CD8-positive, alpha-beta memory T cell (primary cell): ENCODE data around the gene GBP1. TPM values are rescaled to one million over a fixed set of nuclear protein-coding genes. Genes with fewer than 3 reads are reported as not detected.
"Not testable (repeated sequence)": the region's sequence is repeated elsewhere in the genome, so short reads cannot be mapped to it uniquely, and the experiment has no call there.

ENCODE experiments used
- CTCF ChIA-PET: fragments of 350-600 bp; sonication (Branson Sonifier 250); formaldehyde crosslinking; loops from one replicate; lab custom pipeline; 2021; ENCODE audit warnings: antibody characterized with exemption; lab: Charles Lee
- POLR2A ChIA-PET: fragments of 350-600 bp; sonication (Branson Sonifier 250); formaldehyde crosslinking; loops from one replicate; lab custom pipeline; 2021; ENCODE audit warnings: antibody characterized with exemption; lab: Charles Lee
- DNase-seq, 5 donors: peaks; one replicate each; pipeline versions ENCODE4 v3.0.0 to v3.0.0-alpha.2; 2020 to 2022; ENCODE audit warnings: mixed read lengths in 1 of 5
- H3K27ac ChIP-seq: one replicate; pipeline ENCODE4 v1.7.0; 2013; ENCODE audit warnings: low read depth, mild to moderate bottlenecking, low read length, moderate library complexity
- H3K27me3 ChIP-seq: 2 replicates; pipeline ENCODE4 v1.7.0; 2013; ENCODE audit warnings: low read length, mild to moderate bottlenecking; ENCODE audit not compliant: insufficient read depth, poor library complexity, severe bottlenecking
- H3K36me3 ChIP-seq: 2 replicates; pipeline ENCODE4 v1.7.0; 2013; ENCODE audit warnings: mild to moderate bottlenecking, low read length, moderate library complexity; ENCODE audit not compliant: insufficient read depth
- H3K4me1 ChIP-seq: 2 replicates; pipeline ENCODE4 v1.7.0; 2013; ENCODE audit warnings: mild to moderate bottlenecking, low read length, moderate library complexity; ENCODE audit not compliant: insufficient read depth
- H3K4me3 ChIP-seq: 2 replicates; pipeline ENCODE4 v1.7.0; 2013; ENCODE audit warnings: mild to moderate bottlenecking, low read length
- H3K9me3 ChIP-seq: 2 replicates; pipeline ENCODE4 v1.7.0; 2013; ENCODE audit warnings: mild to moderate bottlenecking, low read length
- H3K27ac Mint-ChIP-seq, 8 donors: one replicate each; pipeline ENCODE4 v1.8.0; 2020 to 2021; ENCODE audit warnings: mixed read lengths in 8 of 8, mild to moderate bottlenecking in 6 of 8, inconsistent platforms in 3 of 8, moderate library complexity in 3 of 8
- H3K27me3 Mint-ChIP-seq, 2 donors: one replicate each; pipeline ENCODE4 v1.8.0; 2020 to 2021; ENCODE audit warnings: mixed read lengths in 2 of 2, mild to moderate bottlenecking in 1 of 2, moderate library complexity in 1 of 2
- H3K36me3 Mint-ChIP-seq, 3 donors: one replicate each; pipeline ENCODE4 v1.8.0; 2020 to 2021; ENCODE audit warnings: mixed read lengths in 3 of 3, inconsistent platforms in 1 of 3, mild to moderate bottlenecking in 1 of 3
- H3K4me1 Mint-ChIP-seq, 3 donors: one replicate each; pipeline ENCODE4 v1.8.0; 2020 to 2021; ENCODE audit warnings: mixed read lengths in 3 of 3, inconsistent platforms in 1 of 3, mild to moderate bottlenecking in 1 of 3
- H3K4me3 Mint-ChIP-seq, 7 donors: one replicate each; pipeline ENCODE4 v1.8.0; 2020 to 2021; ENCODE audit warnings: mixed read lengths in 7 of 7, mild to moderate bottlenecking in 6 of 7, moderate library complexity in 4 of 7, inconsistent platforms in 2 of 7
- H3K9me3 Mint-ChIP-seq, 5 donors: one replicate each; pipeline ENCODE4 v1.8.0; 2020 to 2022; ENCODE audit warnings: mixed read lengths in 5 of 5, mild to moderate bottlenecking in 3 of 5, moderate library complexity in 2 of 5, inconsistent platforms in 1 of 5
- polyA plus RNA-seq: library from polyadenylated mRNA; unstranded; fragments of 300-500 nt; fragmentation: Illumina TruSeq; gene quantifications from one replicate; pipeline ENCODE4 v1.2.3, GENCODE V29; 2021
- total RNA-seq, 2 experiments: library from RNA; stranded (reverse); gene quantifications; one replicate each; pipeline ENCODE4 v1.2.3, GENCODE V29; 2021

GBP1 gene
- total and polyA plus RNA-seq, 3 experiments from 2014 or later: 52.1 to 77.4 (median 53.0) TPM

DNA sequence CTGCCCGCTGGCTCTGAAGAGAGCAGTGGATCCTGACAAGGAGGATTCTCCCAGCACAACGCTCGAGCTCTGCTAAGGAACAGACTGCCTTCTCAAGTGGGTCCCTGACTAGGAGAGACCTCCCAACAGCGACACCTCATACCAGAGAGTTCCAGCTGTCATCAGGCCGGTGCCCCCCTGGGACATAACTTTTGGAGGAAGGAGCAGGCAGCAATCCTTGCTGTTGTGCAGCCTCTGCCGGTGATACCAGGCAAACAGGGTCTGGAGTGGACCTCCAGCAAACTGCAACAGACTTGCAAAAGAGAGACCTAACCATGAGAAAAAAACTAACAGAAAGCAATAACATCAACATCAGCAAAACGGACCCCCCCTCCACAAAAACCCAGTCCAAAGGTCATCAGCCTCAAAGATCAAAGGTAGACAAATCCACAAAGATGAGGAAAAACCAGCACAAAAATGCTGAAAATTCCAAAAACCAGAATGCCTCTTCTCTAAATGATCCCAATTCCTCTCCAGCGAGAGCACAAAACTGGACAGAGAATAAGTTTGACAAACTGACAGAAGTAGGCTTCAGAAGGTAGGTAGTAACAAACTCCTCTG, 7.6 kb upstream of the GBP1 start:
- H3K27ac Mint-ChIP-seq, H3K36me3 ChIP-seq, H3K9me3 ChIP-seq, H3K27me3 Mint-ChIP-seq, H3K4me3 ChIP-seq, H3K4me3 Mint-ChIP-seq, H3K27me3 ChIP-seq, POLR2A ChIA-PET, DNase-seq, H3K27ac ChIP-seq: not testable (repeated sequence)
- H3K9me3 Mint-ChIP-seq: peaks cover 8 to 17% (median 14%) of the 10 kb centered on the region in 5 donors
- H3K4me1 ChIP-seq: peaks cover 11% of the 10 kb centered on the region
- peaks cover 3 to 44% (median 9%) of the 10 kb centered on the region in 3 donors for H3K36me3 Mint-ChIP-seq
- H3K4me1 Mint-ChIP-seq: peaks cover 20 to 33% (median 23%) of the 10 kb centered on the region in 3 donors
- CTCF ChIA-PET: interaction anchor here (0.8 to 1.5 kb wide), 2 partner anchors 9 to 75 kb away, joined by 3 read pairs; no protein-coding TSS in a partner anchor

DNA sequence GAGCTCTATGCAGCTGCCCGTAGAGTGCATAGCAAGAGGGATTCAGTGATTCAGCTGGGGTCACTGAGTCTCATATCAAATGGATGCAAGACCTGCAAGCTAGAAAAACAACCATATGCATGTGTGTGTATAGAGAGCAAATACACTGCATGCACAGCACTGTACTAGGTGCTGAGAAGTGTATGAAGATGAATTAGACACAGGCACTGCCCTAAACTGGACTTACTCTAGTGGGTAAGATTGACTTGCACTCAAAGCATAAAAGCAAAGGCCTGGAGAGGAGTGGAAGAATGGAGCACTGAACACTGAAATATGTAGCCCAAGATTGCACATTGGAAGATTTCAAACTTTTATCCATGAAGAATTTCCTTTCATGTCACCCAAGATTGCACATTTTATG, 5.5 kb upstream of the GBP1 start:
- Mint-ChIP-seq H3K4me1 (peaks cover 23 to 38% (median 23%) of the 10 kb centered on the region in 3 donors), H3K27me3 (no peaks in the 10 kb centered on the region), H3K36me3 (peaks cover 3 to 30% (median 9%) of the 10 kb centered on the region in 3 donors), H3K9me3 (peaks cover 8 to 17% (median 14%) of the 10 kb centered on the region in 5 donors), H3K27ac (peak overlapping the region in 7 of 8 donors; percentile 54 to 96 (median 93)), H3K4me3 (peak overlapping the region; percentile 80 to 93 (median 89))
- Histone ChIP-seq H3K36me3 (no peaks in the 10 kb centered on the region), H3K4me3 (peak overlapping the region; percentile 53), H3K27ac (no peak overlapping the region), H3K9me3 (no peaks in the 10 kb centered on the region), H3K27me3 (no peaks in the 10 kb centered on the region), H3K4me1 (peaks cover 17% of the 10 kb centered on the region)
- ChIA-PET CTCF (interaction anchor here (0.6 to 1.1 kb wide), 2 partner anchors 29 to 79 kb away, joined by 3 to 5 read pairs; no protein-coding TSS in a partner anchor), POLR2A (interaction anchor here (0.5 to 0.6 kb wide), 2 partner anchors 37 to 180 kb away, joined by 3 to 6 read pairs; no protein-coding TSS in a partner anchor)
- DNase-seq: no peak

DNA sequence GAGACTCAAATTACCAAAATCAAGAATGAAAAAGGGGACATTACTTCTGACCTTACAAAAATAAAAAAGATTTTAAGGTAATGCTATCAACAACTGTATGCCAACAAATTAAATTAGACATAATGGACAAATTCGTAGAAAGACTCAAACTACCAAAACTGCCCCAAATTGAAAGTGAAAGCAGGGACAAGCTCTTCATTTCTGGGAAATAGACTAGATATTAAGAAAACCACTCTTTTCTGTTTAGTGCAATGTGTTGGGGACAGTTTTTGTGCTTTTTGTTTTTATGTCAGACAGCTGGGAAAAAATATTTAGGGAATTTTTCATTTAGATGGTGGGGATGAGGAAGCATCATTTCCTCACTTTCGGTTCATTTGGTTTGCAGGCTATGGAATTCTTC, 4.9 kb upstream of the GBP1 start:
- DNase-seq: peak in 2 of 5 donors; percentile 28 to 29
- Histone ChIP-seq H3K27me3 (no peaks in the 10 kb centered on the region), H3K4me1 (peaks cover 20% of the 10 kb centered on the region), H3K4me3 (peak overlapping the region; percentile 53), H3K36me3 (no peaks in the 10 kb centered on the region), H3K27ac (peak overlapping the region; percentile 5), H3K9me3 (no peaks in the 10 kb centered on the region)
- POLR2A ChIA-PET: interaction anchor here (0.5 to 1.0 kb wide), 5 partner anchors 36 to 179 kb away, joined by 3 to 6 read pairs (median 3); partner anchors contain the start of gene GBP3
- H3K4me3 Mint-ChIP-seq: peak overlapping the region; percentile 80 to 93 (median 89)
- peaks cover 3 to 26% (median 11%) of the 10 kb centered on the region in 3 donors for H3K36me3 Mint-ChIP-seq
- H3K4me1 Mint-ChIP-seq: peaks cover 23 to 40% (median 25%) of the 10 kb centered on the region in 3 donors
- CTCF ChIA-PET: interaction anchor here (0.6 to 1.1 kb wide), 2 partner anchors 30 to 78 kb away, joined by 3 to 5 read pairs; no protein-coding TSS in a partner anchor
- H3K27ac Mint-ChIP-seq: peak overlapping the region; percentile 82 to 96 (median 94)
- no peaks in the 10 kb centered on the region for H3K27me3 Mint-ChIP-seq
- peaks cover 8 to 17% (median 14%) of the 10 kb centered on the region in 5 donors for H3K9me3 Mint-ChIP-seq

DNA sequence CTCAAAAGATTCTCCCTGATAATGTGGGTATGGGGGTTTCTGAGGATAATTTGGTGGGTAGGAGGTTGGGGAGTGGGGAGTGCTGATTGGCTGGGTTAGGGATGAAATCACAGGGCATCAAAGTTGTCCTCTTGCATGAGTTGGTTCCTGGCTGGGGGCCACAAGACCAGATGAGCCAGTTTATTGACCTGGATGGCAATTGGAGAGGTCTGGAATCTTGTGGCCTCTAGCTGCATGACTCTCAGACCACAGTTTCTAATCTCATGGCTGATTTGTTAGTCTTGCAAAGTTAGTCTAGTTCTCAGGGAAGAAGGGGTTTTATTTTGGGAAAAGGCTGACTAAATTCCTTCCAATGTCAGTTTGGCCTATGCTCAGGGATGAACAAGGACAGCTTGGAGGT, 3.3 kb upstream of the GBP1 start:
- ChIA-PET POLR2A (no interaction called here), CTCF (interaction anchor here (0.9 kb wide), 1 partner anchor 775 kb away, joined by 3 read pairs; no protein-coding TSS in a partner anchor)
- H3K4me1 Mint-ChIP-seq: peaks cover 29 to 51% (median 35%) of the 10 kb centered on the region in 3 donors

DNA sequence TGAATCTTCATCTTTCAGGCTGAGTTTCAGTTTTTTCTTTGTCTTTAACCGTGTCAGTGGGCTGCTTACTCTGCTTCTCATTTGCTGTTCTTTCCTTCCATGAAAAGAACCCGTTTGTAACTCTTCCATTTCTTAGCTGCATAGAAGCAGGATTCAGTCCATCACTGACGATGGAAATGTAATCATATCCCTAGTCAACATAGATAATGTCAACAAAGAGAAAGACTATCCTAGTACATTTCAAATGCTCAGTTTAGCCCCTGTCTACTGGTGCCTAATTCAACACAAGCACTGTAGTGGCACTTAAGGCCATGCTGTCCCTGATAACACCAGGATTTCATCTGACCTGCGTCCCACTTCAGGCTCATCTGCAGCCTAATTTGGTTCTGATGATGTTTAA, 376 bp downstream of the GBP1 start:
- H3K4me1 Mint-ChIP-seq: peaks cover 49 to 73% (median 59%) of the 10 kb centered on the region in 3 donors
- H3K4me3 Mint-ChIP-seq: peak overlapping the region; percentile 90 to 98 (median 94)
- H3K27me3 Mint-ChIP-seq: peaks cover 0 to 1% of the 10 kb centered on the region in 2 donors
- H3K9me3 Mint-ChIP-seq: no peaks in the 10 kb centered on the region
- H3K27ac Mint-ChIP-seq: peak overlapping the region; percentile 92 to 99 (median 96)
- Histone ChIP-seq H3K27ac (peak overlapping the region; percentile 53), H3K9me3 (no peaks in the 10 kb centered on the region), H3K4me1 (peaks cover 42% of the 10 kb centered on the region), H3K4me3 (peak overlapping the region; percentile 75), H3K27me3 (no peaks in the 10 kb centered on the region), H3K36me3 (peaks cover 14% of the 10 kb centered on the region)
- DNase-seq: no peak
- CTCF ChIA-PET: interaction anchor here (0.7 to 1.5 kb wide), 3 partner anchors 19 to 80 kb away, joined by 3 to 4 read pairs (median 3); no protein-coding TSS in a partner anchor
- POLR2A ChIA-PET: interaction anchor here (0.6 to 1.3 kb wide), 3 partner anchors 43 to 65 kb away, joined by 3 to 5 read pairs (median 3); no protein-coding TSS in a partner anchor
- peaks cover 6 to 37% (median 13%) of the 10 kb centered on the region in 3 donors for H3K36me3 Mint-ChIP-seq

More for the DNA sequence above, 3.3 kb upstream of the GBP1 start:
- no peaks in the 10 kb centered on the region for H3K27me3 Mint-ChIP-seq
- Histone ChIP-seq H3K36me3 (no peaks in the 10 kb centered on the region), H3K27ac (no peak overlapping the region), H3K9me3 (no peaks in the 10 kb centered on the region), H3K27me3 (no peaks in the 10 kb centered on the region), H3K4me1 (peaks cover 25% of the 10 kb centered on the region), H3K4me3 (no peak overlapping the region)
- no peak for DNase-seq
- peak overlapping the region in 7 of 8 donors; percentile 2 to 81 (median 52) for H3K27ac Mint-ChIP-seq
- peaks cover 0 to 3% (median 1%) of the 10 kb centered on the region in 5 donors for H3K9me3 Mint-ChIP-seq
- H3K4me3 Mint-ChIP-seq: peak overlapping the region in 3 of 7 donors; percentile 21 to 57 (median 32)
- H3K36me3 Mint-ChIP-seq: peaks cover 3 to 16% (median 9%) of the 10 kb centered on the region in 3 donors

DNA sequence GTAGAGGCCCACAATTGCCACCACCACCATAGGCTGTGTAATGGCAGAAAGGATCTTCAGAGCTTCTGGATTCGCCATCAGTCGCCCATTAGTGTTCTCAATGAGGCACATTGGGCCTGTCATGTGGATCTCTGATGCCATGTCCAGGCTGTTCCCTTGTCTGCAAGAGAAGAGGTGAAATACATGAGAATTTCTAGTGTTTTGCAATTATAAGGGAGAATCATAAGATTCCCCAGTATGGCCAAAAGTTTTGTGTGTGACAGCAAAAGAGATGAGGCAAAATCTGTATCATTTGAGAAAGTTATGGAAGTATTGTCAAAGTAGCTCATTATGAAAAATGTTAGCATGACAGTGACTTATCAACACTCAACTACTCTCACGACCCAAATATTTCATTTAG, 1.9 kb downstream of the GBP1 start:
- Mint-ChIP-seq H3K27me3 (peaks cover 0 to 1% of the 10 kb centered on the region in 2 donors), H3K36me3 (peaks cover 11 to 51% (median 22%) of the 10 kb centered on the region in 3 donors), H3K27ac (peak overlapping the region; percentile 78 to 99 (median 96)), H3K4me1 (peaks cover 43 to 64% (median 63%) of the 10 kb centered on the region in 3 donors), H3K4me3 (peak overlapping the region; percentile 90 to 98 (median 94)), H3K9me3 (no peaks in the 10 kb centered on the region)
- Histone ChIP-seq H3K4me1 (peaks cover 37% of the 10 kb centered on the region), H3K4me3 (peak overlapping the region; percentile 75), H3K36me3 (peaks cover 26% of the 10 kb centered on the region), H3K27ac (no peak overlapping the region), H3K27me3 (no peaks in the 10 kb centered on the region), H3K9me3 (no peaks in the 10 kb centered on the region)
- POLR2A ChIA-PET: interaction anchor here (0.7 kb wide), 1 partner anchor 63 kb away, joined by 3 read pairs; no protein-coding TSS in a partner anchor
- CTCF ChIA-PET: interaction anchor here (1.1 to 1.3 kb wide), 2 partner anchors 43 to 60 kb away, joined by 3 read pairs; no protein-coding TSS in a partner anchor
- no peak for DNase-seq

DNA sequence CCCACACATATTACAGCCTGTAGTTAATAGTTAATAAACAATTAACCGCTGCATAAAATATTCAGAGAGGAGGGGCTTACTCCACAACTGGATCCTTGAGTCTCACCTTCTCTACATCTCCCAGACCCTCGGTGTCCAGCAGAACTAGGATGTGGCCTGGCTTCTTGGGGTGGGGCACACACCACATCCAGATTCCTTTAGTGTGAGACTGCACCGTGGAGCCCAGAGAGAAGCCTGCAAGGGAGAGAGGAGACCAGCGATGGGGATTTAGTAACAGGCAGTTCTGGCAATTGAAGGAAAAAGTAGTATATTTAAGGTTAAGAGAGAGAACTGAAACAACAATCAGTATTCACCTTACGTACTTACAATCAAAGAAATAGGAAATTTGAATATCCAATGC, 4.9 kb downstream of the GBP1 start:
- H3K4me1 Mint-ChIP-seq: peaks cover 48 to 64% (median 50%) of the 10 kb centered on the region in 3 donors
- no peaks in the 10 kb centered on the region for H3K9me3 ChIP-seq
- H3K9me3 Mint-ChIP-seq: no peaks in the 10 kb centered on the region
- H3K4me3 Mint-ChIP-seq: peak overlapping the region in 4 of 7 donors; percentile 39 to 96 (median 75)
- no peak overlapping the region for H3K27ac ChIP-seq
- peaks cover 54% of the 10 kb centered on the region for H3K36me3 ChIP-seq
- H3K4me1 ChIP-seq: peaks cover 28% of the 10 kb centered on the region
- H3K4me3 ChIP-seq: no peak overlapping the region
- no peaks in the 10 kb centered on the region for H3K27me3 ChIP-seq
- H3K27me3 Mint-ChIP-seq: peaks cover 0 to 1% of the 10 kb centered on the region in 2 donors
- peak overlapping the region in 3 of 8 donors; percentile 17 to 76 (median 70) for H3K27ac Mint-ChIP-seq
- no peak for DNase-seq
- CTCF ChIA-PET: no interaction called here
- H3K36me3 Mint-ChIP-seq: peaks cover 22 to 81% (median 25%) of the 10 kb centered on the region in 3 donors
- POLR2A ChIA-PET: no interaction called here
